GM12878 (cell line): Measurements from ENCODE around the gene PPP2R5B. TPM values are rescaled to one million over a fixed set of nuclear protein-coding genes. Genes with fewer than 3 reads are reported as not detected.

ENCODE experiments used
- CTCF ChIP-seq, 3 experiments: IDR thresholded peaks in 2 of 3; conservative IDR thresholded peaks in 1 of 3; 2 replicates each; pipeline ENCODE4 v1.5.1; 2011; ENCODE audit warnings: low read depth in 3 of 3, low read length in 3 of 3, mild to moderate bottlenecking in 3 of 3, control low read depth in 2 of 3, moderate library complexity in 2 of 3, inconsistent platforms in 1 of 3, mixed read lengths in 1 of 3; ENCODE audit not compliant: control insufficient read depth in 2 of 3, insufficient read depth in 1 of 3; ENCODE audit errors: extremely low read depth in 1 of 3
- ELK1 ChIP-seq: IDR thresholded peaks from 2 replicates; pipeline ENCODE4 v1.6.1; 2012; ENCODE audit warnings: low read depth, low read length, improper control_type of control experiment
- POLR2AphosphoS5 ChIP-seq: IDR thresholded peaks from 2 replicates; pipeline ENCODE4 v1.6.1; 2011; ENCODE audit warnings: mild to moderate bottlenecking, low read length, inconsistent platforms
- RAD51 ChIP-seq: fragments of 450-650 bp; IDR thresholded peaks from 2 replicates; pipeline ENCODE4 v1.6.1; 2016; ENCODE audit warnings: moderate library complexity, mild to moderate bottlenecking, inconsistent platforms
- RFX5 ChIP-seq: IDR thresholded peaks from 2 replicates; pipeline ENCODE4 v1.6.1; 2011; ENCODE audit warnings: low read depth, low read length, improper control_type of control experiment
- SREBF2 ChIP-seq: IDR thresholded peaks from 2 replicates; pipeline ENCODE4 v1.6.1; 2012; ENCODE audit warnings: mild to moderate bottlenecking, low read length
- ZBED1 ChIP-seq: IDR thresholded peaks from 2 replicates; pipeline ENCODE4 v1.6.1; 2016; ENCODE audit warnings: borderline replicate concordance
- ZNF217 ChIP-seq: fragments of 450-650 bp; IDR thresholded peaks from 2 replicates; pipeline ENCODE4 v1.6.1; 2017; ENCODE audit warnings: antibody characterized with exemption, mild to moderate bottlenecking
- ZNF592 ChIP-seq: fragments of 450-650 bp; IDR thresholded peaks from 2 replicates; pipeline ENCODE4 v1.6.1; 2017; ENCODE audit warnings: mild to moderate bottlenecking, moderate library complexity
- ZZZ3 ChIP-seq: IDR thresholded peaks from 2 replicates; pipeline ENCODE4 v1.6.1; 2011; ENCODE audit warnings: low read depth; ENCODE audit not compliant: control insufficient read depth, insufficient read length
- polyA plus RNA-seq, 11 experiments: library from polyadenylated mRNA; depleted of rRNA in 4 of 11; unstranded in 6 of 11; stranded (reverse) in 5 of 11; fragments of >200 nt; fragmentation: Nextera tagmentation in 4 of 11; fragmentation: Illumina TruSeq in 1 of 11; extraction: Ambion mirVana in 4 of 11; extraction: Trizol in 1 of 11; gene quantifications; 1 replicate in 1 of 11; 2 replicates in 10 of 11; pipeline versions ENCODE4 v1.2.1 to v1.2.3, GENCODE V29; 2011 to 2016; ENCODE audit warnings: inconsistent platforms in 2 of 11, missing spikeins in 2 of 11, low read depth in 1 of 11
- total RNA-seq, 4 experiments: library from RNA; depleted of rRNA in 3 of 4; stranded (reverse); fragments of >200 nt in 3 of 4; fragmentation: Illumina TruSeq in 1 of 4; extraction: Trizol in 1 of 4; gene quantifications; 2 replicates each; pipeline versions ENCODE4 v1.2.1 to v1.2.3, GENCODE V29; 2013 to 2021

PPP2R5B gene
- total and polyA plus RNA-seq, 10 of the 15 experiments (the other 5 are each of a cell fraction or from before 2014, with no cell fraction given), result 0.08 to 6.7 (median 2.0) TPM

GRCh38 chr11:64897381-64898075, 27.0 kb upstream of the PPP2R5B start (continued):
- TF ChIP-seq ZNF592, result no peak
- no peak for TF ChIP-seq ZZZ3
- no peak for TF ChIP-seq CTCF (IDR thresholded peaks at IDR 0.05 in 2 of 3, conservative IDR thresholded peaks at IDR 0.05 in 1 of 3; ENCODE audit: control insufficient read depth in 2 of 3, extremely low read depth in 1 of 3, insufficient read depth in 1 of 3, low read depth in 3 of 3, low read length in 3 of 3)
- TF ChIP-seq RAD51, result no peak
- no peak for TF ChIP-seq RFX5
- no peak for TF ChIP-seq ELK1
- no peak for TF ChIP-seq ZNF217
- no peak for TF ChIP-seq ZBED1
- no peak for TF ChIP-seq SREBF2
- TF ChIP-seq POLR2AphosphoS5, result no peak
- TF ChIP-seq, all 136 proteins: peak for 0
